IMR-90 (cell line): ENCODE results near the gene MSH5. TPM values are rescaled to one million over a fixed set of nuclear protein-coding genes. Genes with fewer than 3 reads are reported as not detected.

Experiments
- ATAC-seq: fragments of 200-7000 bp; cut with Tn5 transposase; 2 replicates; pipeline ENCODE4 v1.9.1; 2020; ENCODE audit warnings: low read depth, mild to moderate bottlenecking, moderate library complexity
- BruUV-seq: library from RNA; stranded (reverse); fragments of 400-500 nt; replicated peaks from 2 replicates; lab custom pipeline; 2021; lab: Mats Ljungman, UMichigan
- CTCF ChIA-PET: fragments of 300-600 bp; formaldehyde crosslinking; extraction: SDS; loops from one replicate; lab custom pipeline; 2021; ENCODE audit warnings: antibody characterized with exemption; lab: Yijun Ruan, JAX
- POLR2A ChIA-PET: fragments of 300-600 bp; sonication (Branson Sonifier 250); formaldehyde crosslinking; loops from one replicate; lab custom pipeline; 2022; ENCODE audit warnings: antibody characterized with exemption; ENCODE audit not compliant: unreplicated experiment; lab: Charles Lee
- DNase-seq: peaks from one replicate; pipeline ENCODE4 v3.0.0; 2013
- H2AFZ ChIP-seq: replicated peaks from 2 replicates; pipeline ENCODE3; 2013; ENCODE audit warnings: low read length, mild to moderate bottlenecking; ENCODE audit not compliant: poor library complexity
- H2AK5ac ChIP-seq: 2 replicates; pipeline ENCODE4 v1.6.1; 2013; ENCODE audit warnings: low read depth, low read length, inconsistent platforms
- H2AK9ac ChIP-seq: replicated peaks from 2 replicates; pipeline ENCODE3; 2013; ENCODE audit warnings: mild to moderate bottlenecking, low read depth, low read length, moderate library complexity; ENCODE audit not compliant: poor library complexity
- H2BK120ac ChIP-seq: 2 replicates; pipeline ENCODE4 v1.6.1; 2013; ENCODE audit warnings: low read depth, low read length, inconsistent platforms
- H2BK15ac ChIP-seq: 3 replicates; pipeline ENCODE4 v1.6.1; 2013; ENCODE audit warnings: low read depth, low read length, inconsistent platforms
- H2BK20ac ChIP-seq: 2 replicates; pipeline ENCODE4 v1.6.1; 2013; ENCODE audit warnings: low read depth, mild to moderate bottlenecking, inconsistent platforms, low read length, moderate library complexity
- H2BK5ac ChIP-seq: 2 replicates; pipeline ENCODE4 v1.6.1; 2013; ENCODE audit warnings: mild to moderate bottlenecking, low read depth, low read length, inconsistent platforms; ENCODE audit not compliant: poor library complexity, severe bottlenecking
- H3K14ac ChIP-seq: replicated peaks from 2 replicates; pipeline ENCODE4 v1.6.1; 2013; ENCODE audit warnings: low read depth, low read length, inconsistent platforms
- H3K18ac ChIP-seq: 2 replicates; pipeline ENCODE4 v1.6.1; 2013; ENCODE audit warnings: low read depth, low read length, control low read depth
- H3K23ac ChIP-seq: 2 replicates; pipeline ENCODE4 v1.6.1; 2013; ENCODE audit warnings: low read depth, low read length, inconsistent platforms
- H3K27ac ChIP-seq: 2 replicates; pipeline ENCODE4 v1.5.1; 2013; ENCODE audit warnings: mild to moderate bottlenecking, control low read depth, low read length; ENCODE audit not compliant: insufficient read depth
- H3K27me3 ChIP-seq: 2 replicates; pipeline ENCODE4 v1.6.1; 2013; ENCODE audit warnings: low read length; ENCODE audit not compliant: control insufficient read depth, insufficient read depth
- H3K36me3 ChIP-seq: 2 replicates; pipeline ENCODE4 v1.6.1; 2013; ENCODE audit warnings: low read length, mixed read lengths; ENCODE audit not compliant: control insufficient read depth, insufficient read depth
- H3K4ac ChIP-seq: 2 replicates; pipeline ENCODE4 v1.6.1; 2013; ENCODE audit warnings: low read depth, low read length, inconsistent platforms
- H3K4me1 ChIP-seq: 2 replicates; pipeline ENCODE4 v1.6.1; 2013; ENCODE audit warnings: low read length, mixed read lengths; ENCODE audit not compliant: control insufficient read depth, insufficient read depth
- H3K4me2 ChIP-seq: 2 replicates; pipeline ENCODE4 v1.6.1; 2013; ENCODE audit warnings: low read depth, mild to moderate bottlenecking, control low read depth, low read length, moderate library complexity
- H3K4me3 ChIP-seq: 2 replicates; pipeline ENCODE4 v1.5.1; 2013; ENCODE audit warnings: low read depth, mild to moderate bottlenecking, control low read depth, low read length, moderate library complexity; ENCODE audit not compliant: insufficient read depth
- H3K56ac ChIP-seq: 2 replicates; pipeline ENCODE4 v1.6.1; 2013; ENCODE audit warnings: low read length, inconsistent platforms; ENCODE audit not compliant: insufficient read depth; ENCODE audit errors: extremely low read depth
- H3K79me1 ChIP-seq, 2 experiments: 2 replicates each; pipeline ENCODE4 v1.6.1; 2013; ENCODE audit warnings: low read length in 2 of 2, inconsistent platforms in 1 of 2, low read depth in 1 of 2
- H3K9ac ChIP-seq: 2 replicates; pipeline ENCODE4 v1.6.1; 2013; ENCODE audit warnings: low read depth, low read length, control low read depth
- H3K9me1 ChIP-seq: 2 replicates; pipeline ENCODE4 v1.6.1; 2013; ENCODE audit warnings: low read length, inconsistent platforms; ENCODE audit not compliant: insufficient read depth
- H3K9me3 ChIP-seq: 2 replicates; pipeline ENCODE4 v1.6.1; 2013; ENCODE audit warnings: low read length; ENCODE audit not compliant: control insufficient read depth, insufficient read depth
- H4K20me1 ChIP-seq: 2 replicates; pipeline ENCODE4 v1.6.1; 2013; ENCODE audit warnings: low read length, inconsistent platforms; ENCODE audit not compliant: insufficient read depth
- H4K5ac ChIP-seq: 2 replicates; pipeline ENCODE4 v1.6.1; 2013; ENCODE audit warnings: mild to moderate bottlenecking, low read depth, low read length, control low read depth
- H4K8ac ChIP-seq, 2 experiments: 2 replicates each; pipeline ENCODE4 v1.6.1; 2013; ENCODE audit warnings: low read depth in 2 of 2, low read length in 2 of 2, control low read depth in 1 of 2, inconsistent platforms in 1 of 2
- H4K91ac ChIP-seq: 2 replicates; pipeline ENCODE4 v1.6.1; 2013; ENCODE audit warnings: low read depth, low read length, inconsistent platforms; ENCODE audit not compliant: insufficient read depth
- CEBPB ChIP-seq: IDR thresholded peaks from 2 replicates; pipeline ENCODE4 v1.6.1; 2012; ENCODE audit warnings: low read depth, low read length, improper control_type of control experiment
- NFE2L2 ChIP-seq: fragments of 150-350 bp; IDR thresholded peaks from 2 replicates; pipeline ENCODE4 v1.6.1; 2016; ENCODE audit warnings: low read depth, mild to moderate bottlenecking, low read length
- whole genome bisulfite sequencing, 2 experiments: methylation state at CpG; one replicate each; pipeline versions ENCODE4 v1.1.5 to v1.1.7; 2013; ENCODE audit warnings: missing lambda C conversion rate in 2 of 2; ENCODE audit not compliant: insufficient read length in 1 of 2; ENCODE audit errors: extremely low coverage in 2 of 2; 5-methylcytosine and 5-hydroxymethylcytosine counted together
- dilution Hi-C: fragments of 300-500 bp; cut with HindIII; formaldehyde crosslinking; loops from one replicate; pipeline ENCODE4 v1.14.3; 2018; ENCODE audit warnings: low sequenced_read_pairs; ENCODE audit not compliant: unreplicated experiment
- in situ Hi-C: fragments of 300-500 bp; cut with MboI; formaldehyde crosslinking; loops from 3 replicates; pipeline ENCODE4 v1.14.3; 2019; ENCODE audit warnings: low sequenced_read_pairs, inconsistent platforms, mixed read lengths
- intact Hi-C: fragments of 100-400 bp; cut with micrococcal nuclease; formaldehyde crosslinking; loops from 2 replicates; pipeline ENCODE4 v1.10.0; 2022
- polyA plus RNA-seq, 3 experiments: library from polyadenylated mRNA; depleted of rRNA; stranded (reverse); fragments of >200 nt; gene quantifications; 2 replicates each; pipeline ENCODE4 v1.2.3, GENCODE V29; 2012; ENCODE audit warnings: low replicate concordance in 1 of 3
- total RNA-seq: library from RNA; depleted of rRNA; stranded (reverse); fragments of >200 nt; gene quantifications from 2 replicates; pipeline ENCODE4 v1.2.3, GENCODE V29; 2012
- TF ChIP-seq, protein P1 (sequence below): conservative IDR thresholded peaks from 2 replicates; pipeline ENCODE4 v1.5.1; 2012; ENCODE audit warnings: mild to moderate bottlenecking, low read depth, low read length, improper control_type of control experiment

Gene MSH5
- total and polyA plus RNA-seq, 2 of the 4 experiments (the other 2 are of a cell fraction), result 5.6 to 15.7 TPM

DNA sequence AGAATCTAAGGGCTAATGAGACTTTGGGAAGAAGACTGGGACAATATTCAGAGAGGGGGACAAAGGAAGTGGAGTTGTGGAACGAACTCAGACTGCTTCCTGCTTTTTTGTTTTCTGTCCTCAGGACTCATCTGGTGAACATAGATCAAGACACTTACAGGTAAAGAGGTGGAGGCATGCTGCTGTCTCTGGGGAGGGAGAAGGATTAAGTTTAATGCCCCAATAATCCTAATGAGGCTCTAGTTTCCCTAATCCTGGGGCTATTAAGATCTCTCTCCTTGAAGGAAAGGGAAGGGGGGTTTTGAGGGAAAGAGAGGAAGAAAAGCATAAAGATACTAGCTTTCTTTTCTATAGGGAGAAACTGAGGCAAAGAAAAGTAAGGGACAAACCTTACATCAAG lies 4.6 kb downstream of the MSH5 start:
- no peak overlapping the region for H2AK5ac ChIP-seq
- no peak for TF ChIP-seq NFE2L2
- no peak for TF ChIP-seq CEBPB
- TF ChIP-seq, protein P1, sequence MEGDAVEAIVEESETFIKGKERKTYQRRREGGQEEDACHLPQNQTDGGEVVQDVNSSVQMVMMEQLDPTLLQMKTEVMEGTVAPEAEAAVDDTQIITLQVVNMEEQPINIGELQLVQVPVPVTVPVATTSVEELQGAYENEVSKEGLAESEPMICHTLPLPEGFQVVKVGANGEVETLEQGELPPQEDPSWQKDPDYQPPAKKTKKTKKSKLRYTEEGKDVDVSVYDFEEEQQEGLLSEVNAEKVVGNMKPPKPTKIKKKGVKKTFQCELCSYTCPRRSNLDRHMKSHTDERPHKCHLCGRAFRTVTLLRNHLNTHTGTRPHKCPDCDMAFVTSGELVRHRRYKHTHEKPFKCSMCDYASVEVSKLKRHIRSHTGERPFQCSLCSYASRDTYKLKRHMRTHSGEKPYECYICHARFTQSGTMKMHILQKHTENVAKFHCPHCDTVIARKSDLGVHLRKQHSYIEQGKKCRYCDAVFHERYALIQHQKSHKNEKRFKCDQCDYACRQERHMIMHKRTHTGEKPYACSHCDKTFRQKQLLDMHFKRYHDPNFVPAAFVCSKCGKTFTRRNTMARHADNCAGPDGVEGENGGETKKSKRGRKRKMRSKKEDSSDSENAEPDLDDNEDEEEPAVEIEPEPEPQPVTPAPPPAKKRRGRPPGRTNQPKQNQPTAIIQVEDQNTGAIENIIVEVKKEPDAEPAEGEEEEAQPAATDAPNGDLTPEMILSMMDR, result no peak
- 86% methylated on average over 1 of the region's 1 CpG; no CpG with 5 or more reads in 1 of the 2 experiments for WGBS, 2 experiments
- H3K18ac ChIP-seq, result no peak overlapping the region
- H3K23ac ChIP-seq, result no peak overlapping the region
- no peak overlapping the region for H3K56ac ChIP-seq
- H3K9me1 ChIP-seq, result peaks cover 3% of the 10 kb centered on the region
- no peak overlapping the region for H3K9ac ChIP-seq
- CTCF ChIA-PET, result no interaction called here
- H3K4me2 ChIP-seq, result no peak overlapping the region
- intact Hi-C loops, result no loop called here
- no peaks in the 10 kb centered on the region for H4K20me1 ChIP-seq
- H3K4me1 ChIP-seq, result no peaks in the 10 kb centered on the region; the same call in 1 of the 2 replicates
- H4K91ac ChIP-seq, result no peak overlapping the region
- in situ Hi-C loops, result no loop called here
- no peaks in the 10 kb centered on the region for H3K9me3 ChIP-seq
- H4K5ac ChIP-seq, result no peak overlapping the region
- POLR2A ChIA-PET, result no interaction called here
- H2AK9ac ChIP-seq, result no peak overlapping the region
- BruUV-seq, result no TSS peak
- no peak overlapping the region for H2BK15ac ChIP-seq
- dilution Hi-C loops, result no loop called here
- H3K14ac ChIP-seq, result no peak overlapping the region
- H2BK20ac ChIP-seq, result no peak overlapping the region
- no peak overlapping the region for H2BK5ac ChIP-seq
- no peak overlapping the region for H4K8ac ChIP-seq
- H3K36me3 ChIP-seq, result peaks cover 3% of the 10 kb centered on the region
- no peak overlapping the region for H2BK120ac ChIP-seq
- H3K27ac ChIP-seq, result no peak overlapping the region
- H2AFZ ChIP-seq, result no peak overlapping the region
- H3K4ac ChIP-seq, result no peak overlapping the region
- ATAC-seq (no peak), DNase-seq (no peak)
- no peaks in the 10 kb centered on the region for H3K27me3 ChIP-seq
- no peak overlapping the region for H3K4me3 ChIP-seq
- H3K79me1 ChIP-seq, result peaks cover 4 to 19% of the 10 kb centered on the region in 2 experiments; a peak in 3 of 4 replicates
